Fibroblast of the aortic adventitia (primary cell): ENCODE data around the gene VOPP1. TPM values are rescaled to one million over a fixed set of nuclear protein-coding genes. Genes with fewer than 3 reads are reported as not detected.

ENCODE experiments used
- DNase-seq: peaks from one replicate; pipeline ENCODE4 v3.0.0-alpha.2; 2010; ENCODE audit warnings: low read depth
- H3K4me3 ChIP-seq: 2 replicates; pipeline ENCODE4 v1.5.1; 2011; ENCODE audit warnings: low read depth, mild to moderate bottlenecking, control low read depth, low read length, moderate library complexity
- CTCF ChIP-seq: IDR thresholded peaks from 2 replicates; pipeline ENCODE4 v1.5.1; 2011; ENCODE audit warnings: mild to moderate bottlenecking, low read length, control low read depth, inconsistent platforms; ENCODE audit not compliant: insufficient read depth
- total RNA-seq: library from RNA; depleted of rRNA; stranded (reverse); fragments of >200 nt; gene quantifications from 2 replicates; pipeline ENCODE4 v1.2.3, GENCODE V29; 2012; ENCODE audit warnings: low replicate concordance

Gene VOPP1
- total RNA-seq, 1 donor: 89.4 TPM

DNA sequence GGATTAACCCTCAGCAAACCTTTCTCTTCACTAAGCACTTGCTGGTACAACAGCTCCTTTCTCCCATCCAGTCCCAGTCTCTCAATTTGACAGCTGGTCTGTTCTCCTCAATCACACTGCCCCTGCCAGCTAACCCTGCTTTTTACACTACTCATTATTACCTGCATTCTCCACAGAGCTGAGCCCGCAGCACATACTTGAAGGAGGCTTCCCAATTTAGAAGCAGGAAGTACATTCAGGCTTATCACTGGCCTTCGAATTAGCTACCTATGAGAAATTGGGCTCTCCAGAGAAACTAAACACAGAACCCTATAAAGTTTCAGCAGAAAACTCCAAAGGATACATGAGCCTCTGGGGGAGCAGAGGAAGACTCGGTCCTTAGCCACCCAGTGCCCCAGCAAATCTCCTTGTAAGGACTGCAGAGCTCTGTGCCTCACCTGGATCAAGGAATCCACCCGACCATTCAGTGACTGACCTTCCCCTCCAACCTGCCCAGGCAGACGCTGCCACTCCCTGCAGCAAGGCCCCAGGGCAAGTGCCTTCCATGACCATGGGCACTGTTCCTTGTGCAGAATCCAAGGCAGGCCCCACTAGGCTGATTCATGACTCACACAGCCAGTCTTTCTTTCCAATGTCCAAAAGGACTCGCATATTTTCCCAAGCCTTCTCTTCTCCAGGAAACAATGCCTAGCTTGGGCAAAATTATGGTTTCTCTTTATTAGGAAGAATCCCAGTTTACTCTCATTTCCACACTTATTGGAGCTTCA lies 68.0 kb downstream of the VOPP1 start:
- peak; percentile 48 for DNase-seq
- H3K4me3 ChIP-seq: no peak overlapping the region
- TF ChIP-seq CTCF: no peak

GRCh38 chr7:55502858-55503440 lies 69.4 kb downstream of the VOPP1 start:
- no peak for TF ChIP-seq CTCF
- DNase-seq: no peak
- H3K4me3 ChIP-seq: no peak overlapping the region

GRCh38 chr7:55502124-55502857 lies 70.0 kb downstream of the VOPP1 start:
- TF ChIP-seq CTCF: no peak
- no peak for DNase-seq
- no peak overlapping the region for H3K4me3 ChIP-seq

DNA sequence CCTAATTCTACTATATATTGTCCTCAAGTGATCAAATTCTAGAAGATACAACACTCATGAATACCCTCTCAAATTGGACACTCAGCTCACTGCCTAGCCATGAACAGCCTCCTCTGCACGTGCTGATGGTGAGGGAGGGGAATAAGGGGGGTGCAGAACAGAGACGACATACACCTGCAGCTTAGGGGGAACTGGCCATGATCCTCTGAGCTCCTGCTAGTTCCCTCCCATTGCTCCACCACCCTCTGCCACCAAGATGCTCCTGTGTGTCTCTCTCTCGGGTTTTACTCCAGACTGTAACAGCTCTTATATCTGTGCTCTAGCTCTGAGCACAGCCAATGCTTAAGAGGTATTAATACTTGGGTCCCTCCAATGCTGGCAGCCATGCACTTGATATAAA lies 70.7 kb downstream of the VOPP1 start:
- H3K4me3 ChIP-seq: no peak overlapping the region
- DNase-seq: no peak
- TF ChIP-seq CTCF: no peak

DNA sequence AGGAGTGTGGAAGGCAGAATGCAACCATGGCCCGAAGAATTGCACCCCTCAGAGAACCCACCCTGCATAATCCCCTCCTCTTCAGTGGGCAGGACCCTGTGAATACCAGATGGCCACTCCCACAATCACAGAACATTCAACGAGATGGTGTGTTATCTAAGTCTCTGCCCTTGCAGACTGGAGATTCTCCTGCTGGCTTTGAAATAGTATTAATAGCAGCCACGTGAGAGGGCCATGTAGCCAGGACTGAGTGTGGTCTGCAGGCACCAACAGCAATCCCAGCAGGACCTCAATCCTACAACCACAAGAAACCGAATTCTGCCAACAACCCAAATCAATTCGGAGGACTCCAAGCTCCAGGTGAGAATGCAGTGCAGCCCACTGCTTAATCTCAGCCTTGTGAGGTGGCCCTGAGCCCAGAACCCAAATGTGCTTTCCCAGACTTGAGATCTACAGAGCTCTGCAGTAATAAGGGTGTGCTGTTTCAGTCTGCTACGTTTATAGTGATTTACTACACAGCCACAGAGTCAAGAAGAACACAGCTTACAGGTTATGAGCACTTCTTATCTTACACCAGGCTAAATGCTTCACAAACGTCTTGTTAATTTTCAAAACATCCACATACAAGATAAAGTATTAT lies 72.1 kb downstream of the VOPP1 start:
- no peak for TF ChIP-seq CTCF
- H3K4me3 ChIP-seq: no peak overlapping the region
- no peak for DNase-seq

- no peak for TF ChIP-seq CTCF
- no peak overlapping the region for H3K4me3 ChIP-seq
- no peak for DNase-seq
These were observed 72.7 kb downstream of the VOPP1 start for GRCh38 chr7:55499591-55499990.
